Measurements from ENCODE around the gene TTC7B.

The TTC7B gene

DNA sequence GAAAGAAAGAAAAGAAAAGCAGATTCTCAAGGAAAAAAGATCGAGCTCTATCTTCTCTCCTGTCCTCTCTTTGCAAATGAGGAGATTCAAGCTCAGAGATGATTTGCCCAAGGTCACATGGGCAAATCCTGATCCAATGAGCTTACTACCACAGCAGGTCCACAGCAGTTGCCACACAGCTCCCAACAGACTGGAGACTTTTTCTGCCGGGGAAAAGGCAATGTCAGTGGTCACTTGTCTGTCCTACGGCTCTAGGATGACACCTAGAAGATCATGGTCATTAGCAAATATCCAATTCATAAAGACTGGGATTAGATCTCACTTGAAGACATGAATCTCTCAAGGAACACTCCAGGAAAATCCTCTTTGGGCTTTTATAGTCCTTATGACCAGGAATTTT lies 58.8 kb downstream of the TTC7B start:
- H3K27ac ChIP-seq (replicated peaks; ENCODE audit: low read length) = no peak overlapping the region
- H3K4me1 ChIP-seq (ENCODE audit: control insufficient read depth in 2 of 2, insufficient read depth in 1 of 2, low read depth in 1 of 2, low read length in 2 of 2) = peaks cover 2 to 3% of the 10 kb centered on the region in 2 donors
- no peak overlapping the region for H3K4me3 ChIP-seq (ENCODE audit: low read length in 2 of 2)
- H3K18ac ChIP-seq (ENCODE audit: low read length) = no peak overlapping the region
- peaks cover 0 to under 1% of the 10 kb centered on the region in 2 donors for H3K9me3 ChIP-seq (replicated peaks in 1 of 2; ENCODE audit: control insufficient read depth in 2 of 2, insufficient read depth in 1 of 2, low read depth in 1 of 2, low read length in 2 of 2)
- WGBS, 2 donors (ENCODE audit: extremely low coverage in 2 of 2, insufficient read length in 2 of 2, insufficient replicate concordance in 1 of 2) = no CpG with 5 or more reads among the region's 3 CpGs
- no peak overlapping the region for H2AFZ ChIP-seq (ENCODE audit: low read length)
- no peak overlapping the region for H3K9ac ChIP-seq (ENCODE audit: low read depth, low read length, poor library complexity)
- no peak overlapping the region for H2BK12ac ChIP-seq (ENCODE audit: low read length)
- no peak overlapping the region for H3K4ac ChIP-seq (ENCODE audit: low read length)
- H3K14ac ChIP-seq (ENCODE audit: low read length) = no peak overlapping the region
- no peaks in the 10 kb centered on the region for H3K36me3 ChIP-seq (replicated peaks in 1 of 2; ENCODE audit: control insufficient read depth in 2 of 2, insufficient read depth in 2 of 2, low read length in 2 of 2)
- no peak overlapping the region for H2BK5ac ChIP-seq (ENCODE audit: low read length)
- H2BK120ac ChIP-seq (ENCODE audit: low read depth, low read length) = no peak overlapping the region
- H3K79me1 ChIP-seq (ENCODE audit: low read depth, low read length) = no peaks in the 10 kb centered on the region
- no peak overlapping the region for H3K23ac ChIP-seq (ENCODE audit: low read depth, low read length, poor library complexity)
- peaks cover 0 to 2% (median 0%) of the 10 kb centered on the region in 3 experiments for H3K27me3 ChIP-seq (ENCODE audit: control insufficient read depth in 3 of 3, insufficient read depth in 3 of 3, low read depth in 1 of 3, low read length in 3 of 3)
- no peak for DNase-seq (ENCODE audit: low spot score)
- no peak overlapping the region for H4K91ac ChIP-seq (ENCODE audit: low read depth, low read length, poor library complexity)
- H2AK5ac ChIP-seq (ENCODE audit: low read depth, low read length) = no peak overlapping the region
- H2BK15ac ChIP-seq (ENCODE audit: low read length) = no peak overlapping the region
- H4K8ac ChIP-seq (ENCODE audit: low read depth, low read length) = no peak overlapping the region
- H3K4me2 ChIP-seq (ENCODE audit: insufficient read depth, low read length, poor library complexity, severe bottlenecking) = no peak overlapping the region

DNA sequence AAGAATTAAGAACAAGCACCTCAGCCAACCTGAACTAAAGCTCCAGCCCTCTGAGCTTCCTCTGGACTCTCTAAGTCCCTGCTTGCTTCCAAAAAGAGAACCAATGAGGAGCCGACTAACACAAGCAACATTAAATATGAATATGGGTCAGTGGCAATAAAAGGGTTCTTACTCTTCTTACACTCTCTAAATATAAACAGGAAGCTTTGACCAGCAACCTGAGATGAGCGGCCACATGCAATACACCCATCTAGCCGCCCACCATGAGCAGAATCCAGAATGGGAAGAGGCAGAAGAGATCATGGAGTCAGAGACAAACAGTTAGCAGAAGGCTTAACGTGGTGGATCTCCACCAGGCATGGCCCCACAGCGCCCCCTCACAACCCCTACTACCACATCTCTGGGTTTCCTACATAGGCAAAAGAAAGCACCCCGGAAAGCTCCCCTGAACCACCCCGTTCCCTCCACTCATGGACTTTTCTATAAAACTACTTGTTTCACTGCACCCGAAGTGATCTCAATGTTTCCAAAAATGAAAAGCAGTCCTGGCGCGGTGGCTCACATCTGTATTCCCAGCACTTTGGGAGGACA lies 59.4 kb downstream of the TTC7B start:
- Histone ChIP-seq H3K4ac (ENCODE audit: low read length) (no peak overlapping the region), H3K36me3 (replicated peaks in 1 of 2; ENCODE audit: control insufficient read depth in 2 of 2, insufficient read depth in 2 of 2, low read length in 2 of 2) (no peaks in the 10 kb centered on the region), H3K27ac (replicated peaks; ENCODE audit: low read length) (no peak overlapping the region), H3K14ac (ENCODE audit: low read length) (no peak overlapping the region), H3K79me1 (ENCODE audit: low read depth, low read length) (no peaks in the 10 kb centered on the region), H4K8ac (ENCODE audit: low read depth, low read length) (no peak overlapping the region), H3K4me2 (ENCODE audit: insufficient read depth, low read length, poor library complexity, severe bottlenecking) (no peak overlapping the region), H2BK15ac (ENCODE audit: low read length) (no peak overlapping the region), H2AK5ac (ENCODE audit: low read depth, low read length) (no peak overlapping the region), H3K23ac (ENCODE audit: low read depth, low read length, poor library complexity) (no peak overlapping the region), H3K18ac (ENCODE audit: low read length) (no peak overlapping the region), H2BK12ac (ENCODE audit: low read length) (no peak overlapping the region), H2BK5ac (ENCODE audit: low read length) (no peak overlapping the region), H2AFZ (ENCODE audit: low read length) (no peak overlapping the region), H3K9me3 (replicated peaks in 1 of 2; ENCODE audit: control insufficient read depth in 2 of 2, insufficient read depth in 1 of 2, low read depth in 1 of 2, low read length in 2 of 2) (no peaks in the 10 kb centered on the region), H3K27me3 (ENCODE audit: control insufficient read depth in 3 of 3, insufficient read depth in 3 of 3, low read depth in 1 of 3, low read length in 3 of 3) (peaks cover 0 to 2% (median 0%) of the 10 kb centered on the region in 3 experiments), H4K91ac (ENCODE audit: low read depth, low read length, poor library complexity) (no peak overlapping the region), H3K9ac (ENCODE audit: low read depth, low read length, poor library complexity) (no peak overlapping the region), H2BK120ac (ENCODE audit: low read depth, low read length) (no peak overlapping the region), H3K4me1 (ENCODE audit: control insufficient read depth in 2 of 2, insufficient read depth in 1 of 2, low read depth in 1 of 2, low read length in 2 of 2) (peaks cover 2 to 3% of the 10 kb centered on the region in 2 donors), H3K4me3 (ENCODE audit: low read length in 2 of 2) (no peak overlapping the region)
- DNase-seq (ENCODE audit: low spot score) = no peak
- no CpG with 5 or more reads among the region's 10 CpGs for WGBS, 2 donors (ENCODE audit: extremely low coverage in 2 of 2, insufficient read length in 2 of 2, insufficient replicate concordance in 1 of 2)

DNA sequence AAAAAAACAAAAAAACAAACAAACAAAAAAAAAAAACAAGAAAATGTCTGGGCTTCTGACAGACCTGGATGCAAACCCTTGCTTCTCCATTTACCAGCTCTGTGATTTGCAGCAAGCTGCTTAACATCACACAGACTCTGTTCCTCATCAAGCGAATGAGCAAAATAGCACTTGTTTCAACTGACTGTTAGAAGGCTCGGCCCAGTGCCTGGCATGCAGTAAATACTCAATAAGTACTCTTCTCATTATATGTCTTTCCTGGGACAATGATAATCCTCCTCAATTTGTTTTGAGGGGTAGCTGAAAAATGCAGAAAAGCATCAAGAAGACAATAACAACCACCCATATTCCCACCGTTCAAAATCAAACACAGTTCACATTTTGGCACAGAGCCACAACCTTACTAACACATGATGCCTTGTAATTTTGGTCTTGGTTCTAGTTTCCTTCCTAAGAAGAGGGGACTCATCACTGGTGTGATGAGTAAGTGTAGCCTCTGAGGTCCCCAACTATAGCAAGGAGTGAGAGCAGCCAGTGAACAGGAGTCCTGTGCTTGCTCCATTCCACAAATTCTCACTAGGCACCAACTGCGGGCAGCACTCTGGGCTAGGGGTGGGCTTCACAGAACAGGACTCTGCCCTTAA lies 60.4 kb downstream of the TTC7B start:
- H3K4me3 ChIP-seq (ENCODE audit: low read length in 2 of 2) = no peak overlapping the region
- DNase-seq (ENCODE audit: low spot score) = no peak
- peaks cover 0 to 2% (median 0%) of the 10 kb centered on the region in 3 experiments for H3K27me3 ChIP-seq (ENCODE audit: control insufficient read depth in 3 of 3, insufficient read depth in 3 of 3, low read depth in 1 of 3, low read length in 3 of 3)
- no peak overlapping the region for H4K8ac ChIP-seq (ENCODE audit: low read depth, low read length)
- WGBS, 2 donors (ENCODE audit: extremely low coverage in 2 of 2, insufficient read length in 2 of 2, insufficient replicate concordance in 1 of 2) = no CpG with 5 or more reads among the region's 4 CpGs
- H3K9me3 ChIP-seq (replicated peaks in 1 of 2; ENCODE audit: control insufficient read depth in 2 of 2, insufficient read depth in 1 of 2, low read depth in 1 of 2, low read length in 2 of 2) = no peaks in the 10 kb centered on the region
- H3K4me2 ChIP-seq (ENCODE audit: insufficient read depth, low read length, poor library complexity, severe bottlenecking) = no peak overlapping the region
- no peak overlapping the region for H3K23ac ChIP-seq (ENCODE audit: low read depth, low read length, poor library complexity)
- no peak overlapping the region for H2BK12ac ChIP-seq (ENCODE audit: low read length)
- H2AFZ ChIP-seq (ENCODE audit: low read length) = no peak overlapping the region
- peaks cover 2 to 3% of the 10 kb centered on the region in 2 donors for H3K4me1 ChIP-seq (ENCODE audit: control insufficient read depth in 2 of 2, insufficient read depth in 1 of 2, low read depth in 1 of 2, low read length in 2 of 2)
- no peak overlapping the region for H2BK15ac ChIP-seq (ENCODE audit: low read length)
- no peak overlapping the region for H2AK5ac ChIP-seq (ENCODE audit: low read depth, low read length)
- H3K36me3 ChIP-seq (replicated peaks in 1 of 2; ENCODE audit: control insufficient read depth in 2 of 2, insufficient read depth in 2 of 2, low read length in 2 of 2) = no peaks in the 10 kb centered on the region
- no peak overlapping the region for H3K9ac ChIP-seq (ENCODE audit: low read depth, low read length, poor library complexity)
- H2BK120ac ChIP-seq (ENCODE audit: low read depth, low read length) = no peak overlapping the region
- no peak overlapping the region for H3K4ac ChIP-seq (ENCODE audit: low read length)
- H4K91ac ChIP-seq (ENCODE audit: low read depth, low read length, poor library complexity) = no peak overlapping the region
- no peak overlapping the region for H3K27ac ChIP-seq (replicated peaks; ENCODE audit: low read length)
- no peaks in the 10 kb centered on the region for H3K79me1 ChIP-seq (ENCODE audit: low read depth, low read length)
- H3K18ac ChIP-seq (ENCODE audit: low read length) = no peak overlapping the region
- no peak overlapping the region for H3K14ac ChIP-seq (ENCODE audit: low read length)
- no peak overlapping the region for H2BK5ac ChIP-seq (ENCODE audit: low read length)

DNA sequence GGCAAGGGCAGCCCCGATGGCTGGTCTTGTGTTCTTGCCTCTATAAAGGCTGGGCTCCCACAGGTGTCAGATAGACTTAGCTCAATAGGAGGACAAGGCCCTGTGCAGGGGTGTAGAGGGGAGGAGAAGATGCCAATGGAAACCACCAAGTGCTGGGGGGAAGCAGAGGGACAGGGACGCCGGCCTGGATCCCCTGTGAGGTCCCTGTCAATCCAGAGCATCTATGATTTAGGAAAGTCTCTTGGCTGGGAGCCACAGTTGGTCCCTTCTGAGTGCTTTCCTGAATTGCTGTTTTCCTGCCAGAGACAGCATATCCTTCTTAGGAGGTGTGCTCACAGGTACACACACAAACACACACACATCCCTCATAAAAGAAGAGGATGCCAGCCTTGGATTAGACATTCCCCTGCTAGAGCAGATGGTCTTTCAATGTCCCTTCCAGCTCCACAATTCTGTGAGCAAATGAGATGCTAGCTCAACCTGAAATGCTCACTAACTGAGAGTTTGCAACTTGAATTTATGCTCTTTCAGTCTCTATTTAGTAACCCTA lies 62.7 kb downstream of the TTC7B start:
- Histone ChIP-seq H3K4me1 (ENCODE audit: control insufficient read depth in 2 of 2, insufficient read depth in 1 of 2, low read depth in 1 of 2, low read length in 2 of 2) (peaks cover under 1 to 1% of the 10 kb centered on the region in 2 donors), H2BK120ac (ENCODE audit: low read depth, low read length) (no peak overlapping the region), H2BK5ac (ENCODE audit: low read length) (no peak overlapping the region), H3K79me1 (ENCODE audit: low read depth, low read length) (no peaks in the 10 kb centered on the region), H3K36me3 (replicated peaks in 1 of 2; ENCODE audit: control insufficient read depth in 2 of 2, insufficient read depth in 2 of 2, low read length in 2 of 2) (no peaks in the 10 kb centered on the region), H3K4me3 (ENCODE audit: low read length in 2 of 2) (no peak overlapping the region), H4K91ac (ENCODE audit: low read depth, low read length, poor library complexity) (no peak overlapping the region), H3K27me3 (ENCODE audit: control insufficient read depth in 3 of 3, insufficient read depth in 3 of 3, low read depth in 1 of 3, low read length in 3 of 3) (peaks cover 0 to 2% (median 0%) of the 10 kb centered on the region in 3 experiments), H3K27ac (replicated peaks; ENCODE audit: low read length) (no peak overlapping the region), H3K4me2 (ENCODE audit: insufficient read depth, low read length, poor library complexity, severe bottlenecking) (no peak overlapping the region), H3K4ac (ENCODE audit: low read length) (no peak overlapping the region), H3K14ac (ENCODE audit: low read length) (no peak overlapping the region), H3K23ac (ENCODE audit: low read depth, low read length, poor library complexity) (no peak overlapping the region), H2AFZ (ENCODE audit: low read length) (no peak overlapping the region), H2BK12ac (ENCODE audit: low read length) (no peak overlapping the region), H3K9ac (ENCODE audit: low read depth, low read length, poor library complexity) (no peak overlapping the region), H3K18ac (ENCODE audit: low read length) (no peak overlapping the region), H4K8ac (ENCODE audit: low read depth, low read length) (no peak overlapping the region), H2BK15ac (ENCODE audit: low read length) (no peak overlapping the region), H3K9me3 (replicated peaks in 1 of 2; ENCODE audit: control insufficient read depth in 2 of 2, insufficient read depth in 1 of 2, low read depth in 1 of 2, low read length in 2 of 2) (peaks cover 0 to 8% of the 10 kb centered on the region in 2 donors), H2AK5ac (ENCODE audit: low read depth, low read length) (no peak overlapping the region)
- WGBS, 2 donors (ENCODE audit: extremely low coverage in 2 of 2, insufficient read length in 2 of 2, insufficient replicate concordance in 1 of 2) = no CpG with 5 or more reads among the region's 3 CpGs
- DNase-seq (ENCODE audit: low spot score) = no peak
